Endothelial cell of umbilical vein (primary cell): ENCODE data around the gene DCAF10.

ENCODE experiments used
- CTCF ChIP-seq, 2 donors: IDR thresholded peaks; 1 replicate in 1 of 2; 2 replicates in 1 of 2; pipeline ENCODE4 v1.5.1; 2011; ENCODE audit warnings: low read length in 2 of 2, mild to moderate bottlenecking in 2 of 2, moderate library complexity in 2 of 2, control low read depth in 1 of 2, inconsistent platforms in 1 of 2, low read depth in 1 of 2; ENCODE audit not compliant: insufficient read depth in 1 of 2; ENCODE audit errors: extremely low read depth in 1 of 2
- EZH2 ChIP-seq: IDR thresholded peaks from 2 replicates; pipeline ENCODE4 v1.6.1; 2012; ENCODE audit warnings: borderline replicate concordance, low read depth, mild to moderate bottlenecking, moderate library complexity, low read length, inconsistent platforms; ENCODE audit not compliant: severe bottlenecking
- MYC ChIP-seq: IDR thresholded peaks from one replicate; pipeline ENCODE4 v1.6.1; 2011; ENCODE audit warnings: mild to moderate bottlenecking, low read depth, low read length
- POLR2A ChIP-seq: IDR thresholded peaks from 2 replicates; pipeline ENCODE4 v1.6.1; 2012; ENCODE audit warnings: low read depth, mild to moderate bottlenecking, control low read depth, low read length

- TF ChIP-seq CTCF (IDR thresholded peaks at IDR 0.05; ENCODE audit: extremely low read depth in 1 of 2, insufficient read depth in 1 of 2, low read depth in 1 of 2, low read length in 2 of 2), result no peak
- TF ChIP-seq MYC, result no peak
- no peak for TF ChIP-seq POLR2A
- TF ChIP-seq EZH2, result no peak
Observed at GRCh38 chr9:37909326-37909725, 108.7 kb downstream of the DCAF10 start.
